Neuronal stem cell (in vitro differentiated cells): ENCODE results near the gene CUTA.
"Not testable (repeated sequence)": the region's sequence is repeated elsewhere in the genome, so short reads cannot be mapped to it uniquely, and the experiment has no call there.

Source experiments
- DNase-seq: peaks from one replicate; pipeline ENCODE4 v3.0.0-alpha.2; 2013; ENCODE audit warnings: low spot score
- H2AFZ ChIP-seq: one replicate; pipeline ENCODE4 v1.6.1; 2013; ENCODE audit warnings: mild to moderate bottlenecking, low read length, inconsistent platforms
- H2AK5ac ChIP-seq: 2 replicates; pipeline ENCODE4 v1.6.1; 2013; ENCODE audit warnings: low read depth, mild to moderate bottlenecking, inconsistent platforms, low read length, moderate library complexity, mixed read lengths
- H2BK120ac ChIP-seq: 2 replicates; pipeline ENCODE4 v1.6.1; 2013; ENCODE audit warnings: low read depth, mild to moderate bottlenecking, inconsistent platforms, low read length, moderate library complexity, mixed read lengths
- H2BK12ac ChIP-seq: one replicate; pipeline ENCODE4 v1.6.1; 2013; ENCODE audit warnings: low read length, inconsistent platforms
- H2BK15ac ChIP-seq: 2 replicates; pipeline ENCODE4 v1.6.1; 2013; ENCODE audit warnings: mild to moderate bottlenecking, low read length, inconsistent platforms, mixed read lengths
- H2BK5ac ChIP-seq: one replicate; pipeline ENCODE4 v1.6.1; 2013; ENCODE audit warnings: inconsistent platforms, mild to moderate bottlenecking, low read length, moderate library complexity
- H3K14ac ChIP-seq: one replicate; pipeline ENCODE4 v1.6.1; 2013; ENCODE audit warnings: low read length, inconsistent platforms
- H3K18ac ChIP-seq: 2 replicates; pipeline ENCODE4 v1.6.1; 2013; ENCODE audit warnings: low read length, inconsistent platforms
- H3K23ac ChIP-seq: 2 replicates; pipeline ENCODE4 v1.6.1; 2013; ENCODE audit warnings: low read depth, mild to moderate bottlenecking, mixed read lengths, low read length, inconsistent platforms; ENCODE audit not compliant: poor library complexity
- H3K27ac ChIP-seq: replicated peaks from 3 replicates; pipeline ENCODE4 v1.5.1; 2013; ENCODE audit warnings: low read length, inconsistent platforms
- H3K27me3 ChIP-seq, 3 experiments: 2 replicates each; pipeline ENCODE4 v1.6.1; 2013; ENCODE audit warnings: low read length in 3 of 3, mild to moderate bottlenecking in 2 of 3, inconsistent platforms in 1 of 3, low read depth in 1 of 3, mixed read lengths in 1 of 3, moderate library complexity in 1 of 3; ENCODE audit not compliant: control insufficient read depth in 3 of 3, insufficient read depth in 3 of 3
- H3K36me3 ChIP-seq, 2 donors: replicated peaks in 1 of 2; 2 replicates each; pipeline ENCODE4 v1.6.1; 2013; ENCODE audit warnings: low read length in 2 of 2; ENCODE audit not compliant: control insufficient read depth in 2 of 2, insufficient read depth in 2 of 2
- H3K4ac ChIP-seq: 2 replicates; pipeline ENCODE4 v1.6.1; 2013; ENCODE audit warnings: inconsistent platforms, mild to moderate bottlenecking, low read length, moderate library complexity
- H3K4me1 ChIP-seq, 2 donors: 1 replicate in 1 of 2; 2 replicates in 1 of 2; pipeline ENCODE4 v1.6.1; 2013; ENCODE audit warnings: low read length in 2 of 2, low read depth in 1 of 2; ENCODE audit not compliant: control insufficient read depth in 2 of 2, insufficient read depth in 1 of 2
- H3K4me2 ChIP-seq: one replicate; pipeline ENCODE4 v1.6.1; 2013; ENCODE audit warnings: mild to moderate bottlenecking, low read length, inconsistent platforms; ENCODE audit not compliant: insufficient read depth, poor library complexity, severe bottlenecking
- H3K4me3 ChIP-seq, 2 donors: 2 replicates each; pipeline ENCODE4 v1.5.1; 2013; ENCODE audit warnings: low read length in 2 of 2, mild to moderate bottlenecking in 2 of 2, inconsistent platforms in 1 of 2, moderate library complexity in 1 of 2
- H3K79me1 ChIP-seq: one replicate; pipeline ENCODE4 v1.6.1; 2013; ENCODE audit warnings: low read depth, mild to moderate bottlenecking, inconsistent platforms, low read length, moderate library complexity
- H3K9ac ChIP-seq: one replicate; pipeline ENCODE4 v1.6.1; 2013; ENCODE audit warnings: mild to moderate bottlenecking, low read depth, low read length, inconsistent platforms; ENCODE audit not compliant: poor library complexity
- H3K9me3 ChIP-seq, 2 donors: replicated peaks in 1 of 2; 2 replicates each; pipeline versions ENCODE3 to v1.6.1; 2013; ENCODE audit warnings: low read length in 2 of 2, mild to moderate bottlenecking in 2 of 2, inconsistent platforms in 1 of 2, low read depth in 1 of 2, mixed read lengths in 1 of 2, moderate library complexity in 1 of 2; ENCODE audit not compliant: control insufficient read depth in 2 of 2, insufficient read depth in 1 of 2
- H4K8ac ChIP-seq: one replicate; pipeline ENCODE4 v1.6.1; 2013; ENCODE audit warnings: low read depth, mild to moderate bottlenecking, inconsistent platforms, low read length, moderate library complexity
- H4K91ac ChIP-seq: one replicate; pipeline ENCODE4 v1.6.1; 2013; ENCODE audit warnings: low read length, low read depth, mild to moderate bottlenecking, inconsistent platforms; ENCODE audit not compliant: poor library complexity
- WGBS, 2 donors: extraction: QIAGEN DNeasy Blood & Tissue Kit; methylation state at CpG; one replicate each; pipeline ENCODE4 v1.1.7; 2013; ENCODE audit warnings: missing lambda C conversion rate in 2 of 2, mixed read lengths in 1 of 2; ENCODE audit not compliant: insufficient read length in 2 of 2, insufficient replicate concordance in 1 of 2; ENCODE audit errors: extremely low coverage in 2 of 2; 5-methylcytosine and 5-hydroxymethylcytosine counted together

CUTA gene

GRCh38 chr6:33379184-33379583 is 38.7 kb downstream of the CUTA start:
- H3K18ac ChIP-seq, DNase-seq, H3K36me3 ChIP-seq, H3K4ac ChIP-seq, H2BK5ac ChIP-seq, H3K9ac ChIP-seq, H3K27ac ChIP-seq, H3K4me2 ChIP-seq, H2AK5ac ChIP-seq, H3K4me3 ChIP-seq, H2AFZ ChIP-seq, H3K14ac ChIP-seq, H4K8ac ChIP-seq, H4K91ac ChIP-seq, H3K23ac ChIP-seq, H2BK12ac ChIP-seq, H3K79me1 ChIP-seq, H3K9me3 ChIP-seq, H2BK15ac ChIP-seq, H3K4me1 ChIP-seq, H2BK120ac ChIP-seq: not testable (repeated sequence)
- peaks cover 0 to 14% (median 0%) of the 10 kb centered on the region in 3 experiments for H3K27me3 ChIP-seq
- WGBS, 2 donors: no CpG with 5 or more reads among the region's 10 CpGs

- WGBS, 2 donors: no CpG with 5 or more reads among the region's 4 CpGs
- Histone ChIP-seq H3K9me3 (no peaks in the 10 kb centered on the region), H2BK15ac (no peak overlapping the region), H2BK120ac (no peak overlapping the region), H3K4me3 (no peak overlapping the region), H3K27ac (no peak overlapping the region), H4K8ac (no peak overlapping the region), H3K14ac (no peak overlapping the region), H3K4me2 (no peak overlapping the region), H2AK5ac (no peak overlapping the region), H3K4me1 (peaks cover 0 to 5% of the 10 kb centered on the region in 2 donors), H3K18ac (no peak overlapping the region), H4K91ac (no peak overlapping the region), H3K4ac (no peak overlapping the region), H3K9ac (no peak overlapping the region), H3K79me1 (no peaks in the 10 kb centered on the region), H2AFZ (peak overlapping the region; percentile 69), H3K27me3 (peaks cover 0 to 10% (median 0%) of the 10 kb centered on the region in 3 experiments), H2BK5ac (no peak overlapping the region), H3K36me3 (no peaks in the 10 kb centered on the region), H2BK12ac (no peak overlapping the region), H3K23ac (no peak overlapping the region)
- DNase-seq: no peak
Measured at GRCh38 chr6:33377171-33377570, 40.7 kb downstream of the CUTA start.

GRCh38 chr6:33375143-33375671 is 42.7 kb downstream of the CUTA start:
- no peak overlapping the region for H2BK5ac ChIP-seq
- H2AK5ac ChIP-seq: no peak overlapping the region
- no CpG with 5 or more reads among the region's 9 CpGs for WGBS, 2 donors
- peaks cover 0 to 5% of the 10 kb centered on the region in 2 donors for H3K4me1 ChIP-seq
- peaks cover 0 to 10% (median 0%) of the 10 kb centered on the region in 3 experiments for H3K27me3 ChIP-seq
- no peaks in the 10 kb centered on the region for H3K79me1 ChIP-seq
- H2BK15ac ChIP-seq: no peak overlapping the region
- no peak overlapping the region for H4K91ac ChIP-seq
- no peak overlapping the region for H3K18ac ChIP-seq
- no peak overlapping the region for H3K23ac ChIP-seq
- no peak overlapping the region for H3K9ac ChIP-seq
- H3K36me3 ChIP-seq: no peaks in the 10 kb centered on the region
- H4K8ac ChIP-seq: no peak overlapping the region
- H2BK12ac ChIP-seq: no peak overlapping the region
- H2AFZ ChIP-seq: no peak overlapping the region
- no peak overlapping the region for H3K4ac ChIP-seq
- no peak overlapping the region for H3K14ac ChIP-seq
- no peak overlapping the region for H3K4me3 ChIP-seq
- no peaks in the 10 kb centered on the region for H3K9me3 ChIP-seq
- H3K27ac ChIP-seq: no peak overlapping the region
- H2BK120ac ChIP-seq: no peak overlapping the region
- no peak for DNase-seq
- no peak overlapping the region for H3K4me2 ChIP-seq

GRCh38 chr6:33373960-33374910 is 43.7 kb downstream of the CUTA start:
- no CpG with 5 or more reads among the region's 8 CpGs for WGBS, 2 donors
- Histone ChIP-seq H3K4me2 (no peak overlapping the region), H4K8ac (no peak overlapping the region), H3K36me3 (no peaks in the 10 kb centered on the region), H3K4me3 (no peak overlapping the region), H3K4me1 (peaks cover 0 to 5% of the 10 kb centered on the region in 2 donors), H3K79me1 (no peaks in the 10 kb centered on the region), H2BK15ac (no peak overlapping the region), H3K14ac (no peak overlapping the region), H4K91ac (no peak overlapping the region), H3K9ac (no peak overlapping the region), H3K27ac (no peak overlapping the region), H2BK5ac (no peak overlapping the region), H3K27me3 (peaks cover 0 to 10% (median 0%) of the 10 kb centered on the region in 3 experiments), H3K4ac (no peak overlapping the region), H2BK120ac (no peak overlapping the region), H3K9me3 (no peaks in the 10 kb centered on the region), H2BK12ac (no peak overlapping the region), H2AFZ (no peak overlapping the region), H2AK5ac (no peak overlapping the region), H3K23ac (no peak overlapping the region), H3K18ac (no peak overlapping the region)
- DNase-seq: no peak
